GM19324 (cell line): ENCODE results near the gene TRIM67.
"Not testable (repeated sequence)": the region's sequence is repeated elsewhere in the genome, so short reads cannot be mapped to it uniquely, and the experiment has no call there.

Source experiments
- ATAC-seq: cut with Tn5 transposase; IDR thresholded peaks from one replicate; pipeline ENCODE4 v1.9.1; 2021; ENCODE audit warnings: mild to moderate bottlenecking, moderate library complexity; ENCODE audit not compliant: unreplicated experiment, low FRiP score

The TRIM67 gene

DNA sequence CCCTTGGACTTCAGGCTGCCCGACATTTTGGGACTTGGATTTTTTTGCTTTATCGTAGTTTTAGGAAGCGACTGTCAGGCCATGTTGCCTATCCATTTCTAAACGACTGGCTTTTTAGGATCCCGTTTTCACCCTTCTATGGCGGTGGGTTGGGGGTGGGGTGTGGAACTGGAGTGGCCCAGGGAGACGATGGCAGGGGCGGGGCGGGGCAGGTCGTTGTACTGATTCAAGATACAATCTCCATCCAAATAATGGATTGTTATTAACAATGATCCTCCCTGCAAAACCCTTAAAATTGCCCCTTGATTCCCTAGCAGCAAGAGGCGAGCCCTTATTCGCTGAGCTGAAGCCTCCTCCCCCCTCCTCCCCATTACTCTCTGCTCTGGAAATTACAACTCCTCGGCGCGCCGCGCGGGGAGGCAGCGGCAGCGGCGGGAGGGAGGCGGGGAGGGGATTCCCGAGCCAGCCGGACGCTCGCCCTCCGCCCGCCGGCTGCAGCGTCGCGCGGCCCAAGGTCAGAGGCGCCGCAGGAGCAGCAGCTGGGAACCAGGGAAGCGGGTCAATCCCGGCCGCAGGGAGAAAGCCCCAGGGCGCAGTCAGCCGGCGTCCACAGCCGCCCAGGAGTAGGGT lies at the start of gene TRIM67:
TSS of gene TRIM67 (plus strand) at position 392 of the 630 bp plus-strand sequence. CDS start 912 bp downstream, outside the sequence.
- no peak for ATAC-seq

DNA sequence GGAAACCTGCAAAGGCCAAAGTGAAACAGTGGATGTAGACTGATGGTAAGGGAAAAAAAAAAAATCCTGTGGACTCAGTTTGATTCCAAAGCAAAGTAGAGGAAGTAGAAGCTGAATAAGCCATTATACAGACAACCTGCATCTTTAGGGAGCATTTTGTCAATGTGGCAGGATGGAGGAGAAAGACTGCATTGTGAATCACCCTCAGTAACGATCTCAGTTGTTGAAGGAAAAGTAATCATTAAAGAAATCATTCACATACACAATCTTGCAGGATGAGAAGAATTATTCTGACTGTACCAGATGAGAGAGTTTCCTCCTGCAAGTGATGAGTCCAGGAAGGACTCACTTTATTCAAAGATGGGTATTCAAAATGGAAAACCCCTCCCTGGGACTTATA lies 45.1 kb upstream of the TRIM67 start:
- ATAC-seq: no peak

DNA sequence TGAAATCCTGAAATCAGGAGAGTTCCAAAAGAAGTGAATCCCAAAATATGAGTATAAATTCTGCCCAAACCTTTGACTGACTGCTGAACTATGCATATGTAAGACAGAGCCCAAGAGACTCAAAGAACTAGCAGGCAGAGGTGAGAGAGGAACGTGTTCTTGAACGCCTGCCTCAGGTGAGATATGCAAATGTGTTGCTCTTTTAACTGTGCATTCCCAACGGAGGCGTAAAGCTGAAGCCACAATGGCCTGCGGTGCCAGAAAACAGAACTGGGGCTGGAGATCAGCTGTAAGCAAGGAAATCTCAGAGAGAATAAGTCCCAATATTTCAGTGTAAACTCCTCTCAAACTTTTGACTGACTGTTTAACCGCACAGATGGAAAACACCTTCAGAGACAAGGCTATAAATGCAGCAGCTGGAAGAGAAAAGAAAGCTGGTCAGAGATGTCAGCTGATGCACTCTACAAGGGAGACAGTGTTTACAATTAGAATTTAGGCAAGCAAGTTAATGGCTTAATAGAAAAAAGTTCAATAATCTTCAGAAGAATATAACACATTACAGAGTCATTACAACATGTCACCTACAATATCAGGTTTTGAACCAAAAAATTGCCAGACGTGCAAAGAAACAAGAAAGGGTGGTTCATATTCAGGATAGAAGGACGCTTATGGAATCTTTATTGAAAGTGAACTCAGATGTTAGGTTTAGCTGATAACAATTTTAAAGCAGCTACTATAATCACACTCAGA lies 43.0 kb upstream of the TRIM67 start:
- no peak for ATAC-seq

DNA sequence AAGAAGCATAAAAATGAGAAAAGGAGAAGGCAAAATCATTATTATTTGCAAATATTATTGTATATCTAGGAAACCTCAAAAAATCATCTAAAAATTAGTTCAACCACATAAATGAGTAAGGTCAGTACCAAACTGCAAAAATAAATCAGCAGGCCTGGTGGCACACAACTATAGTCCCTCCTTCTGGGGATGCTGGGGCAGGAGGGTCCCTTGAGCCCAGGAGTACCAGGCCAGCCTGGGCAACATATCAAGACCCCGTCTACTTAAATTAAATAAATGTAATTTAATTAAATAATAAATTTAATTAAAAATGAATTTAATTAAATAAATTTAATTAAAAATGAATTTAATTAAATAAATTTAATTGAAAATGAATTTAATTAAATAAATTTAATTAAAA lies 40.3 kb upstream of the TRIM67 start:
- ATAC-seq: no peak

DNA sequence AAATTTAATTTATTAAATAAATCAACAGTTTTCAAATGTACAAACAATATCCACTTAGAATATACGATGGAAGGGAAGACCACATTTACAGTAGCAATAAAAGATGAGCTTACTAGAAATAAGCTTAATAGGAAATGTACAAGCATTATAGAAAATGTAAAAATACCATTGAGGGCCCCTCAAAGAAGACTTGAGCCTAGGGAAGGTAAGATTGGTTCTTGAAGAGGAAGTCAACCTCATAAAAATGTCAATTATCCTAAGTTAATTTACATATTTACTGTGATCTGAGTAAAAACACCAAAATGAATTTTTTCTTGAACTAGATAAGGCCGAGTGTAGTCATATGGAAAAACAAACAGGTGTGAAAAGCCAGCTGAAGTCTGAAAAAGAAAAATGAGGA lies 39.7 kb upstream of the TRIM67 start:
- no peak for ATAC-seq

DNA sequence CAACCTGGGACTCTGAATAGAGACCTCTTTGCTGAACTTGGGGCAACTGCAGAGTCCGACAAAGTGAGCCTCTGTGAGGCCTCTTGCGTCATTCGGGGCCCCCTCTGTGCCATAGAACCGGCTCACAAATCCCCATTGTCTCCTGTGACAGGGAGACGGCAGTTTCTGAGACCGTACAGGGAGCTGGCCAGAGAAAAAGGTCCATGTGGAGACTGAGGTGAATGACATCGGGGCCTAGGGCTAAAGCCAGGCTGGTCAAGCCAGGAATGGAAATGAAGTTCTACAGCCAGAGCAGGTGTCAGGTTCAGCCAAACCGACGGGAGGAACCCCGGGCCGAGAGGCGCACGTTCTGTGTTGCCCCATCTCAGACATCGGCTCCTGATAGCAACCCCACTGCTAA lies 37.1 kb upstream of the TRIM67 start:
- no peak for ATAC-seq

- ATAC-seq: no peak
Measured at GRCh38 chr1:231125972-231126580, 35.8 kb upstream of the TRIM67 start.

DNA sequence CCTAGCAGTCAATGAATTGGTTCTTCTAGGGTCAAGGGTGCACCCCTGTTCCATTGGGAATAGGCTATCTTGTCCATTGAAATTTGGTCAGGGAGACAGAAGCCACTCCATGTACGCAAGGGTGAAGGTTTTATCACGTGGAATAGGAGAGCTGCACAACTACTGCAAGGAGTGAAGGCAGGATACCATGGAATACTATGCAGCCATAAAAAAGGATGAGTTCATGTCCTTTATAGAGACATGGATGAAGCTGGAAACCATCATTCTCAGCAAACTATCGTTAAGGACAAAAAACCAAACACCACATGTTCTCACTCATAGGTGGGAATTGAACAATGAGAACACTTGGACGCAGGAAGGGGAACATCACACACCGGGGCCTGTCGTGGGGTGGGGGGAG lies 34.8 kb upstream of the TRIM67 start:
- not testable (repeated sequence) for ATAC-seq

- not testable (repeated sequence) for ATAC-seq
Measured at GRCh38 chr1:231128471-231128870, 33.4 kb upstream of the TRIM67 start.

- ATAC-seq: no peak
Measured at GRCh38 chr1:231130544-231130943, 31.3 kb upstream of the TRIM67 start.

DNA sequence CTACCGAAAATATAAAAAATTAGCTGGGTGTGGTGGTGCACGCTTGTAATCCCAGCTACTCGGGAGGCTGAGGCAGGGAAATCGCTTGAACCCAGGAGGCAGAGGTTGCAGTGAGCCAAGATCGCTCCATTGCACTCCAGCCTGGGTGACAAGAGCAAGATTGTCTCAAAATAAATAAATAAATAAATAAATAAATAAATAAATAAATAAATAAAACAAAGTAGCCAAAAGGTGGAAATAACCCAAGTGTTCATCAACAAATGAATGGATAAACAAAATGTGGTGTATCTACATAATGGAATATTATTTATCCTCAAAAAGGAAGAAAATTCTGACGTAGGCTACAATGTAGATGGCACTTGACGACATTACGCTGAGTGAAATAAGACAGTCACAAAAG lies 29.3 kb upstream of the TRIM67 start:
- ATAC-seq: not testable (repeated sequence)

DNA sequence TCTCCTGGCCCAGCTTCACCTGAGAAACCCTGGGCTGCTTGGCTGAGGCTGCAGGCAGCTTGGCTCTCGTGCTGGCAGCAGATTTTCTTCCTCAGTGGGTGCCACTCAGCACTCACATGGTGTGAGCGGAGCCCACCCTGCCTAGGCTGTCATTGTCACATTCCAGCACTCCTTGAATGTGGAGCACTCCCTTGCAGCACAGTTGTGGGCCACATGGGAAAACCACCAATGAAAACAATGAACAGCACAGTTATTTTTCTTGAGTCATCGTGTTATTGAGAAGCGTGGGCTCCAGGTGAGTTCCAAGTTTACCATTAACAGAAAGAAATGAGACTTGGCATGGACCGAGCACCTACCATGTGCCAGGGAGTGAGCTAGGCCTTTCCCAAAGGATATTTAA lies 27.2 kb upstream of the TRIM67 start:
- no peak for ATAC-seq

- no peak for ATAC-seq
Measured at GRCh38 chr1:231138236-231138635, 23.6 kb upstream of the TRIM67 start.

GRCh38 chr1:231139125-231139649 lies 22.7 kb upstream of the TRIM67 start:
- ATAC-seq: no peak

- ATAC-seq: no peak
Measured at GRCh38 chr1:231139659-231140654, 21.9 kb upstream of the TRIM67 start.

GRCh38 chr1:231144416-231145193 lies 17.3 kb upstream of the TRIM67 start:
- ATAC-seq: no peak

DNA sequence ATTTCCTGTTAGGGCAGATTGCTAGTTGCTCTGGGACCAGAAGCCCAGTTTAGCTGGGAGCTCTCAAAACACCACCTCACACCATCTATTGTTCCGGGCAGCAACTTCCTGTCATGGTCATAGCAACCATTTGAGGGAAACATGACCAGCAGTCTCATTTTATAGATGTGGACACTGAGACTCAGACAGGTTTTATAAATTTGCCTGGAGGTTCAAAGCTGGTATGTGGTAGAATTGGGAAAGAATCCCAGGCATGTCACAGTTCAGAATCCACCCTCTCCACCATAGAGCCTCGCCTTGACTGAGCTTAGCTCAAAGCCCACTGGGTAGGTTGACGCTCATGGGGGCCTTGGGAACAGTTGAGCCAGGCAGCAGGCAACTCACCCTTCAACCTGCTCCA lies 14.0 kb upstream of the TRIM67 start:
- ATAC-seq: no peak

DNA sequence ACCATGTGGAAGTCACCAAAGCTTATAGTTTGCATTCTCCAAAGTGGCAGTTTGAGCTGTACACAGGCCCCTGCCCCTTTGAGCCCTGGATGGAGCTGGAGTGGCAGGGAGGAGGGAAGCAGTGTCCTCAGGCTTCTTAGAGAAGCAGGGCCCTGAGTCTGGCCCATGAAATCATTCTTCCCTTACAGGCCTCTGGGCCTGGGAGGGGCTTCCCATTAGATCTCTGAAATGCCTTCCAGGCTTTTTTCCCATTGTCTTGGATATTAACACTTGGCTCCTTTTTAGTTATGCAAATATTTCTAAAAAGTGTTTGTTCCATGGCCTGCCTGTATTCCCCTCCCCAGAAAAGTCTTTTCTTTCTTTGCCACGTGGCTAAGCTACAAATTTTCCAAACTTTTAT lies 10.0 kb upstream of the TRIM67 start:
- ATAC-seq: no peak

DNA sequence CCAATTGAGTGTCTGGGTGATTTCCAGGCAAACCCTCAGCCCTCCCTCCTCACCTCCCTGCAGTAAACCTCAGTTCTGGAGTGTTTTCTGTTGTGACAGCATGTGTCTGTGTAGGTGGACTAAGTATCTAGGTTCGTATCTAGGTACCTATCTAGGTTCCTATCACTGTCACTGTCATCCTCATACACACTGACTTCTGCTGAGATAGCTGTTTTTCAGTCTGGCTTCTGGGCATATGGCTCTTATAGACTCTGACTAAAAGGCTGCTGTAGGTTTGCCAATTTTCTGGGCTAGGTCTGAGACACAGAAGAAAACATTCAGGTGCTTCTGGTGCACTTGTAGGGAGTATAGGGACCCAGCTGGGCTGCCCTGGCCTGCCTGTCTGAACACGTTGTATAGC lies 8.1 kb upstream of the TRIM67 start:
- ATAC-seq: no peak

- no peak for ATAC-seq
Measured at GRCh38 chr1:231155808-231156207, 6.0 kb upstream of the TRIM67 start.
